WERI-Rb-1 (cell line): ENCODE results near the gene GATM.

Experiments used
- DNase-seq: peaks from one replicate; pipeline ENCODE4 v3.0.0-alpha.2; 2020
- H3K27ac ChIP-seq: fragments of 250-450 bp; sonication (Bioruptor Pico); 2 replicates; pipeline ENCODE4 v1.5.1; 2020; ENCODE audit warnings: mild to moderate bottlenecking, moderate library complexity
- H3K27me3 ChIP-seq: fragments of 250-450 bp; sonication (Bioruptor Pico); 2 replicates; pipeline ENCODE4 v1.5.1; 2021; ENCODE audit warnings: mild to moderate bottlenecking, low read depth, moderate library complexity; ENCODE audit not compliant: insufficient read depth, severe bottlenecking
- H3K36me3 ChIP-seq: fragments of 250-450 bp; sonication (Bioruptor Pico); 2 replicates; pipeline ENCODE4 v1.5.1; 2020; ENCODE audit warnings: mild to moderate bottlenecking, moderate library complexity
- H3K4me3 ChIP-seq: 2 replicates; pipeline ENCODE4 v1.5.1; 2011; ENCODE audit warnings: low read depth, mild to moderate bottlenecking, control low read depth, low read length
- H3K9me3 ChIP-seq: fragments of 250-450 bp; sonication (Bioruptor Pico); 2 replicates; pipeline ENCODE4 v1.5.1; 2021; ENCODE audit warnings: mild to moderate bottlenecking, moderate library complexity; ENCODE audit not compliant: severe bottlenecking
- TF ChIP-seq, protein P1 (sequence below): IDR thresholded peaks from 2 replicates; pipeline ENCODE4 v1.5.1; 2011; ENCODE audit warnings: low read depth, mild to moderate bottlenecking, control low read depth, inconsistent platforms, low read length

Gene GATM

DNA sequence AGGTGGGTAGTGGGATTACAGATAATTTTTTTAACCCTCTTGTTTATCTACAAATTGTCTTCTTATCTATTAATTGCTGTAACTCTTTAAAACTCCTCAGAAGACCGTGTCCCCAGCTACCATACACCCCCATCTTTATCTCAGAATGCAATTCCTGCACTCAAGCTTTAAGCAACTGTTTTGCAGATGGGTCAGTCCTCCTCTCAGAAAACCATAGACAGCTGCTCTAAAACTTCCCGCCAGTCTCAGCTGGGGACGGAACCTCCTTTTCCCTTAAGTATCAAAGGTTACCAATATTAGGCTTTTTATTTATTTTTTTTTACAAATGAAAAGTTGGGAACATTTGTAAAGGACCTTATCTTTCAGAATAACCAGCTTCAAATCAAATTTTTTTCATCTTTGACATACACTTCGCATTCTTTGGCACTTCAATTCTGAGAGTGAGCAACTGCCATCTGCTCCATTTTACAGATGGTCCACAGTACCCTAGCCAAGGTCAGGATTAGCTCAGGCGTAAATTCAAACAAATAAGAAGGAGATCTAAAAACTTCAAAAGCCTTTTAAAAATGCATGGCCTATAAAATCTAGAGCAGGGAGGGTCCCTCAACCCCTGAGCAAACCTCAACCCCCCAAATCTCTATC is 1.3 kb downstream of the GATM start:
- no peak for DNase-seq
- H3K36me3 ChIP-seq, result no peaks in the 10 kb centered on the region
- H3K9me3 ChIP-seq, result peaks cover 2% of the 10 kb centered on the region
- no peak overlapping the region for H3K27ac ChIP-seq
- peak overlapping the region; percentile 63 for H3K4me3 ChIP-seq
- no peaks in the 10 kb centered on the region for H3K27me3 ChIP-seq
- TF ChIP-seq, protein P1, sequence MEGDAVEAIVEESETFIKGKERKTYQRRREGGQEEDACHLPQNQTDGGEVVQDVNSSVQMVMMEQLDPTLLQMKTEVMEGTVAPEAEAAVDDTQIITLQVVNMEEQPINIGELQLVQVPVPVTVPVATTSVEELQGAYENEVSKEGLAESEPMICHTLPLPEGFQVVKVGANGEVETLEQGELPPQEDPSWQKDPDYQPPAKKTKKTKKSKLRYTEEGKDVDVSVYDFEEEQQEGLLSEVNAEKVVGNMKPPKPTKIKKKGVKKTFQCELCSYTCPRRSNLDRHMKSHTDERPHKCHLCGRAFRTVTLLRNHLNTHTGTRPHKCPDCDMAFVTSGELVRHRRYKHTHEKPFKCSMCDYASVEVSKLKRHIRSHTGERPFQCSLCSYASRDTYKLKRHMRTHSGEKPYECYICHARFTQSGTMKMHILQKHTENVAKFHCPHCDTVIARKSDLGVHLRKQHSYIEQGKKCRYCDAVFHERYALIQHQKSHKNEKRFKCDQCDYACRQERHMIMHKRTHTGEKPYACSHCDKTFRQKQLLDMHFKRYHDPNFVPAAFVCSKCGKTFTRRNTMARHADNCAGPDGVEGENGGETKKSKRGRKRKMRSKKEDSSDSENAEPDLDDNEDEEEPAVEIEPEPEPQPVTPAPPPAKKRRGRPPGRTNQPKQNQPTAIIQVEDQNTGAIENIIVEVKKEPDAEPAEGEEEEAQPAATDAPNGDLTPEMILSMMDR, result no peak

DNA sequence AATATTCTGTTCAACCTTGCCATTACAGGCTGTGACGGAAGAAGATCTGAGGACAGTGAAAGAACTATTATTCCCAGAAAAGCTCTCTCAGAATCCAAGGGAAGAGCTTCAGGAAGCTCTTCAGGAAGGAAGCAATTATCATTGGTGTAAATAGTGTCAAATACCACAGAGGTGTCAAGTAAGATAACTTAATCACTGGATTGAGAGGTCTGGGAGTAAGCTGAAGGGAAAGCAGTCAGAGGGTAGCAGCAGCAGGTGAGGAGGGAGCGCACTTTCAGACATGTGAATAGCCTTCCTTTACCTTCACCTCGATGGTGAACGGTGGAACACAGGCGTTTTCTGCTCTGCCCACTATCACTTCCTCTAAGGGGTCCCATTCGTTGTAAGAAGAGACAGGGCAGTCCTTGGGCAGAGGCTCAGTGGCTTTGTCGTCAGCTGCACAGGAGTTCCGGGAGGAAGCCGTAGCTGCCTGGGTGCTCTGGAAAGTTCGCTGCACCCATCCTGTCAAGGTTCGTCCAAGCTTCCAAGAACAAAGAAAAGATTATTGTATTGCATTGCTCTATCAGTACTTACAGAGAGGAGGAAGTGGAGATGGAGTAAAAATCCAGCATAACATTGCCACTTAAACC is 1.9 kb downstream of the GATM start:
- Histone ChIP-seq H3K27me3 (no peaks in the 10 kb centered on the region), H3K36me3 (no peaks in the 10 kb centered on the region), H3K4me3 (no peak overlapping the region), H3K9me3 (peaks cover 2% of the 10 kb centered on the region), H3K27ac (no peak overlapping the region)
- DNase-seq, result no peak
- TF ChIP-seq, protein P1, result no peak

DNA sequence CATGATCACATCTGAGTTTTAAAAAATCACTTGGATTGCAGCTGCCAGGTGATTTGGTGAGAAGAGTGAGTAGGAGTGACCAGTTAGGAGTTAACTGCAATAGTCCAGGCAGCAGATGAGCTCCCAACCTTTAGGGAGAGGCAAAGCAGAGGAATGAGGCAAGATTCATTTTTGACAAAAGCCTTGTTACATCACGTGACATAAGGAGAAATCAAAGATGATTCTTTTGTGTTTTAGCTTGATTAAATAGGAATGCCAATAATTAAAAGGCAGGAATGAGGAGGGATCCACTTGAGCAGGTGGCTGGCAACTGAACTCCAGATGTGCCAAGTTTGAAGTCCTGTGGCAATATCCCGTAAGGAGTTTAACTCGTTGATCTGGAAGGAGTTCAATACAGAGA is 2.5 kb downstream of the GATM start:
- Histone ChIP-seq H3K4me3 (no peak overlapping the region), H3K27me3 (no peaks in the 10 kb centered on the region), H3K27ac (no peak overlapping the region), H3K9me3 (peaks cover 2% of the 10 kb centered on the region), H3K36me3 (no peaks in the 10 kb centered on the region)
- TF ChIP-seq, protein P1, result no peak
- DNase-seq, result no peak

DNA sequence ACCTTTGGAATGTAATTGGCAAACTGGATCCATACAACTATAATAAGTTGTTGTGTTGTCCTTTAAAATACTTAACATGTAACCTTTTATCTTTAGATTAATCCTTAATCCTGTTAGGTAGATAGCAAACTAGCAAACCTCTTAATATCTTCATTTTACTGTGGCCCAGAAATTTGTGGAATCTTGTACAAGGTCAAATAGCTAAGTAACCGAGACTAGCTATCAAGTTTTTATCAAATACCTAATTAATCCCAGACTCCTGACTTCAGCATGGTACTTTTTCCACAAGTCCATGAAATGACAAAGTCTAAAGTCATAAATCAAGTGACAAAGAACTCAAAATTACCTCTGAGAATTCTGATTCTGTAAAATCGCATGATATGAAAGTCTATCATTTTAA is 4.4 kb downstream of the GATM start:
- Histone ChIP-seq H3K36me3 (no peaks in the 10 kb centered on the region), H3K4me3 (no peak overlapping the region), H3K9me3 (peaks cover 2% of the 10 kb centered on the region), H3K27ac (no peak overlapping the region), H3K27me3 (no peaks in the 10 kb centered on the region)
- no peak for DNase-seq
- TF ChIP-seq, protein P1, result no peak

DNA sequence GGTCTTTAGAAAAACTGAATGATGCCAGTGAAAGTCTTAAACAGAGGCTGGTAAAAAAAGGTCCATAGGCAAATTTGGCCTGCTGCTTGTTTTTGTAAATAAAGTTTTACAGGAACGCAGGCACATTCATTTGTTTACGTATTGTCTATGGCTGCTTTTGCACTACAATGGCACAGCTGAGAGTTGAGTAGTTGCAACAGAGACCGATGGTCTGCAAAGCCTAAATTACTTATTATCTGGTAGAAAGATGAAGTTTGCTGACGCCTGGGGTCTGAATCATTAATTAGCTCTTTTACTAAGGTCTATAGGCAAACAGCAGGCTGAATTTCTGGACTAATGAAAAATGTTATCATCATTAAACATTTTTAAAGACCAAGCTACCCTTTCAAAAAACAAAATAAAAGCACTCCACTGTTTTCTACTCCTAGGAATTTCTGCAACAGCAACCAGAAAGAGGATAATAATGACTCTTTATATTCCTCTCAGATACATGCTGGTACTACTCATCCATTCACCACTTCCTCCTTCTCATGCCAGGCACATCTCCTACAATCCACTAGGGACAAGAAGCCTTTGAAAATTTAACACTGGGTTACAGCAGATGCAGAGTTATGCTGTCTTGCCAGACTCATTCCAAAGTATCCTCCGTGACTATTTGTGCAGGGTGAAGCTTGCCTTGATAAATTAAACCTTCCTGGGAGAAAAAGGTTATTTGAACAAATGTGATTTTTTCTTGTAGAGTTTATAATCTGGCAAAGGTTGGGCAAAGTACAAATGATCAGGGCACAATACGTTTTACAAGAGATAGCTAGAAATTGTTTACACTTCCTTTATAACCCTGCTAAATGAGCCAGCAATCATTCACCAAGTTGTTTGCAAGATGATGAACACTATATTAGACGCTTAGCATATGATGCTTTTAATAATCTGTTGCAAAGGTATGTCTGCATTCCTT is 6.0 kb downstream of the GATM start:
- TF ChIP-seq, protein P1, result no peak
- no peak for DNase-seq
- Histone ChIP-seq H3K9me3 (no peaks in the 10 kb centered on the region), H3K27ac (no peak overlapping the region), H3K4me3 (no peak overlapping the region), H3K27me3 (no peaks in the 10 kb centered on the region), H3K36me3 (no peaks in the 10 kb centered on the region)
